Mesendoderm (in vitro differentiated cells): ENCODE data around the gene FZD4.

Experiments used
- DNase-seq: peaks from one replicate; pipeline ENCODE4 v3.0.0; 2013
- H2AK5ac ChIP-seq: 2 replicates; pipeline ENCODE4 v1.6.1; 2013; ENCODE audit warnings: low read length, inconsistent platforms
- H2BK120ac ChIP-seq: 2 replicates; pipeline ENCODE4 v1.6.1; 2013; ENCODE audit warnings: low read depth, mild to moderate bottlenecking, low read length, moderate library complexity, mixed read lengths
- H2BK15ac ChIP-seq: replicated peaks from 2 replicates; pipeline ENCODE4 v1.6.1; 2013; ENCODE audit warnings: low read depth, mild to moderate bottlenecking, moderate library complexity
- H2BK5ac ChIP-seq: 2 replicates; pipeline ENCODE4 v1.6.1; 2013; ENCODE audit warnings: low read length, inconsistent platforms
- H3K18ac ChIP-seq: 2 replicates; pipeline ENCODE4 v1.6.1; 2013; ENCODE audit warnings: mild to moderate bottlenecking, low read length, mixed read lengths
- H3K23ac ChIP-seq: one replicate; pipeline ENCODE4 v1.6.1; 2013; ENCODE audit warnings: low read length
- H3K27ac ChIP-seq: 2 replicates; pipeline ENCODE4 v1.5.1; 2013; ENCODE audit warnings: low read depth, mild to moderate bottlenecking, inconsistent platforms, low read length, moderate library complexity
- H3K27me3 ChIP-seq: 2 replicates; pipeline ENCODE4 v1.6.1; 2013; ENCODE audit warnings: low read length, control low read depth, mild to moderate bottlenecking, inconsistent platforms; ENCODE audit not compliant: insufficient read depth, poor library complexity
- H3K36me3 ChIP-seq: 2 replicates; pipeline ENCODE4 v1.6.1; 2013; ENCODE audit warnings: low read length, inconsistent platforms; ENCODE audit not compliant: control insufficient read depth, insufficient read depth
- H3K4ac ChIP-seq: one replicate; pipeline ENCODE4 v1.6.1; 2013; ENCODE audit warnings: low read depth, mild to moderate bottlenecking, low read length, moderate library complexity
- H3K4me1 ChIP-seq: 2 replicates; pipeline ENCODE4 v1.6.1; 2013; ENCODE audit warnings: low read depth, low read length, inconsistent platforms; ENCODE audit not compliant: control insufficient read depth
- H3K4me2 ChIP-seq: 2 replicates; pipeline ENCODE4 v1.6.1; 2013; ENCODE audit warnings: low read length
- H3K4me3 ChIP-seq: 2 replicates; pipeline ENCODE4 v1.5.1; 2013; ENCODE audit warnings: mild to moderate bottlenecking, low read length
- H3K56ac ChIP-seq: one replicate; pipeline ENCODE4 v1.6.1; 2013; ENCODE audit warnings: low read length
- H3K79me1 ChIP-seq: 2 replicates; pipeline ENCODE4 v1.6.1; 2013; ENCODE audit warnings: low read length, inconsistent platforms
- H3K79me2 ChIP-seq: 2 replicates; pipeline ENCODE4 v1.6.1; 2013; ENCODE audit warnings: mild to moderate bottlenecking, low read length; ENCODE audit not compliant: control insufficient read depth, insufficient read depth
- H3K9ac ChIP-seq: 2 replicates; pipeline ENCODE4 v1.6.1; 2013; ENCODE audit warnings: low read length, inconsistent platforms
- H4K5ac ChIP-seq: one replicate; pipeline ENCODE4 v1.6.1; 2013; ENCODE audit warnings: low read length
- H4K8ac ChIP-seq: one replicate; pipeline ENCODE4 v1.6.1; 2013; ENCODE audit warnings: low read depth, mild to moderate bottlenecking, control low read depth, low read length, moderate library complexity
- whole genome bisulfite sequencing: extraction: QIAGEN DNeasy Blood & Tissue Kit; methylation state at CpG from one replicate; pipeline ENCODE4 v1.1.7; 2013; ENCODE audit warnings: low lambda C conversion rate, missing lambda C conversion rate; ENCODE audit not compliant: insufficient coverage; ENCODE audit errors: extremely low coverage; 5-methylcytosine and 5-hydroxymethylcytosine counted together

Gene FZD4

DNA sequence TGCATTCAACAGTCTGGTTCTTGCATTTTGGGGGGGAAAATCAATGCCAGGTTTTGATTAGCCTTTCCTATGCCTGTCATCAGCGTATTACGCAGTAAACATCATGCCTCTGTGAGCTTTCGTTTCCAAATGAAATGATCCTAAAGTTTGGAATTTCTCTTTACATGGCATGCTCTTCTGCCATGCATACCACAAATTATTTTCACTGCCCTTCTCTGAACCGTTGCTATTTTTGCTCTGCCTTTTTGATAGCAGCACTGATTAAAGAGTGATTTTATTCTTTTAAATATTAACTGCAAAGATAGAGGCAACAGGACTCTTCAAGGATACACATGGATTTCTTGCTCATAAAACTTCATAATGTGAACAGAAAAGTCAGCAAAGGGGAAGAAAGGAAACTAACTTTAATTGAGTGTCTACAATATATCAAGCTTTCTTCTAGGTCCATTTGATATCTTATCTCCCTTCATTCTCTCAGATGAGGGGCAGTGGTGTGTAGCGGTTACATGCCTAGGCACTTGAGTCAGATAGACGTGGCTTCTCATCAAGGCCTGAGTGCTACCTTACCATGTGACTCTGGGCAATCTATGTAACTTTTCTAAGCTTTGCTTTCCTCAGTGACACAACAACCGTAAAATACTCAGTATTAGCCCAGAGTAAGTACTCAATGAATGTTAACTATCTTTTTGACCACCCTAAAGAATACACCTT lies 25.0 kb upstream of the FZD4 start:
- Histone ChIP-seq H3K23ac (no peak overlapping the region), H3K4me1 (no peaks in the 10 kb centered on the region), H3K36me3 (no peaks in the 10 kb centered on the region), H2AK5ac (no peak overlapping the region), H2BK15ac (no peak overlapping the region), H3K79me1 (no peaks in the 10 kb centered on the region), H3K4me3 (no peak overlapping the region), H4K8ac (no peak overlapping the region), H3K27me3 (no peaks in the 10 kb centered on the region), H3K18ac (no peak overlapping the region), H3K56ac (no peak overlapping the region), H2BK5ac (no peak overlapping the region), H3K79me2 (no peaks in the 10 kb centered on the region), H3K4me2 (no peak overlapping the region), H2BK120ac (no peak overlapping the region), H3K9ac (no peak overlapping the region), H3K4ac (no peak overlapping the region), H4K5ac (no peak overlapping the region), H3K27ac (no peak overlapping the region)
- no CpG with 5 or more reads among the region's 7 CpGs for WGBS
- DNase-seq, result no peak

DNA sequence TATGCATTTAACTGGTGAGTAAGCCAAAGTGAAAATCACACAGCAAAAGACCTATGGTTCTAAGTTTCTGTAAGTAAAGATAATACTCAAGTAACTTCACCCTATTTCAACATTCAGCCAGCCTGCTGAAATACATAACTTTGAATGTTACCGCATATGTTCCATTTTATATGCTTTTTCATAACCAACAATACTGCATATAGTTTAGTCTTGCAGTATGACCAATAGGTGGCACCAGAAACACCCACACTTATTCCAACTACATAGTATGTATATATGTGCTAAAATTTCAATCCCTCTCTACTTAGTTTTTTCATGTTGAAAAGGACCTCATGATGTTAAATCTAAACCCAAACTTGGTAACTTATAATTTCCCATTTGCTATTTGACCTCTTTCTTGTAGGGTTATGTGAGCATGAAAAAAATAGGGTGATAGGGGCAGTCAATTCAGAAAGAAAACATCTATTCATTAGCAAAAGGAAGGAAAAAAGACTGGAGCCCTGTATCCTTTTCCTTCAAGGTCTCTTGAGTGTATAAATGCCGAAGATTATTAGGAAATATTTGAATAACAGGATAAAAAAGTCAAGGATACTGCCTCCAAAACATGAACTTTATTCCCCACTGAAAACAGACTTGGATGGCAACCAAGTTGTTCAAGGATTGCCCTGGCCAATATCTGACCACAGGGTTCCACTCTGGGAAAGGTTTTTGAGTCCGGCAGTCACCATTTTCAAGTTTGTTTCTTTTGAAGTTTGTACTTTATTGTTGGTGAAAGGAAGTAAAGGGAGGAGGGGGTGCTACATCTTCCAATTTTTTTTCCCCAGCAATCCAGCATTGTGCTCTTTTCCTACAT lies 23.8 kb upstream of the FZD4 start:
- DNase-seq, result no peak
- no peaks in the 10 kb centered on the region for H3K79me2 ChIP-seq

DNA sequence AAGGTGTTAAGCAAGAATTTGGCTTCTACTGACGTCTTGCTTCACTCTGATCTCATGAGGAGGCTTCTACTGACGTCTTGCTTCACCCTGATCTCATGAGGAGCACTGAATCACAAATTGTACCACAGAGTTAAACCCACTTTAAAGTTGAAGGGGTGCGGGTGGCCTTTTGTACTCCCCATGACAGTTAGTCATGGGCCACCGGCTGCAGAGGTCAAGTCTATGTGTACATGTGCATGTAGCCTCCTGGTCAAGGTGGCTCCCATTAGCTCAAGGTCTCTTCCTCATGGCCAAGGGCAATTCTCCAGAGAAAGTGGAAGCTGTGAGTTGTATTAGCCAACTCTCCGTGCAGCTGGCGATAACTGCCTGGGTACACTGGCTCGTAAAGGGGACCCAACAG lies 23.1 kb upstream of the FZD4 start:
- H3K9ac ChIP-seq, result no peak overlapping the region
- no peaks in the 10 kb centered on the region for H3K27me3 ChIP-seq
- H3K79me1 ChIP-seq, result no peaks in the 10 kb centered on the region
- DNase-seq, result no peak
- no peak overlapping the region for H3K18ac ChIP-seq
- no peaks in the 10 kb centered on the region for H3K79me2 ChIP-seq
- H3K56ac ChIP-seq, result peak overlapping the region; percentile 53
- H3K23ac ChIP-seq, result no peak overlapping the region
- no peak overlapping the region for H4K8ac ChIP-seq
- H2BK120ac ChIP-seq, result no peak overlapping the region
- no peak overlapping the region for H4K5ac ChIP-seq
- no peak overlapping the region for H3K4me3 ChIP-seq
- no peaks in the 10 kb centered on the region for H3K36me3 ChIP-seq
- WGBS, result no CpG with 5 or more reads among the region's 7 CpGs
- H3K4ac ChIP-seq, result no peak overlapping the region
- H3K4me1 ChIP-seq, result no peaks in the 10 kb centered on the region
- peak overlapping the region; percentile 17 for H2BK5ac ChIP-seq
- H3K4me2 ChIP-seq, result no peak overlapping the region
- H2AK5ac ChIP-seq, result peak overlapping the region; percentile 40
- no peak overlapping the region for H2BK15ac ChIP-seq
- no peak overlapping the region for H3K27ac ChIP-seq

More for the DNA sequence above, 23.8 kb upstream of the FZD4 start:
- Histone ChIP-seq H4K8ac (no peak overlapping the region), H2BK15ac (no peak overlapping the region), H3K4me2 (no peak overlapping the region), H2AK5ac (no peak overlapping the region), H3K27me3 (no peaks in the 10 kb centered on the region), H3K23ac (no peak overlapping the region), H3K79me1 (no peaks in the 10 kb centered on the region), H3K9ac (no peak overlapping the region), H3K27ac (no peak overlapping the region), H3K56ac (no peak overlapping the region), H3K4me3 (no peak overlapping the region), H3K4ac (no peak overlapping the region), H3K4me1 (no peaks in the 10 kb centered on the region), H2BK120ac (peak overlapping the region; percentile 64), H4K5ac (no peak overlapping the region), H2BK5ac (no peak overlapping the region), H3K18ac (no peak overlapping the region), H3K36me3 (no peaks in the 10 kb centered on the region)
- no CpG with 5 or more reads among the region's 3 CpGs for WGBS

DNA sequence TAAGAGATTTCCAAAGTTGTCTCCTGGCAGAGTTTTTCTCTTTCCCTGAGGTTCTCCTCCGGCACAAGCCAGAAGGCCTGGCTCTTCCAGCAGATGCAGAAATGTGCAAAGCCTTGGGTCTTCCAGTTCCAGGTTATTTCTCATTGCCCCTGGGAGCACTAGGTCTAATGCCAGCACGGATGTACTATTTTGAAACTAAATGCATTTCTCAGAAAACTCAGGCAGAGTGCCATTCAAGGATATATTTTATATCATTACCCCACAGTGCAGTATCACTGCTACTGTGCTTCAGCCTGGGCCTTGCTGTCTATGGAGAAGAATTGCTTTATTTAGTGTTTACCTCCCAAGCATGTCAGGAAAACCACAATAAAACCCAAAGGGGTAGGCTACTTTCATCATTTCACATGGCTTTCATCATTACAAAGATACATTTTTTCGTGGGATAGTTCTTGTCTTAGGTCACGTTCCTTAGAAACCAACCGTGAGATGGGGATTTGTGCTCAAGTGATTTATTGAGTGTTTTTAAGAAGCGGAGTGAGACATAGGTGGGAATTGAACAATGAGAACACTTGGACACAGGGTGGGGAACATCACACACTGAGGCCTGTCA lies 22.4 kb upstream of the FZD4 start:
- H3K23ac ChIP-seq, result no peak overlapping the region
- WGBS, result no CpG with 5 or more reads among the region's 6 CpGs
- no peak overlapping the region for H3K9ac ChIP-seq
- no peaks in the 10 kb centered on the region for H3K36me3 ChIP-seq
- H3K4me1 ChIP-seq, result no peaks in the 10 kb centered on the region
- H3K27me3 ChIP-seq, result no peaks in the 10 kb centered on the region
- H3K79me2 ChIP-seq, result no peaks in the 10 kb centered on the region
- no peak overlapping the region for H3K4ac ChIP-seq
- H4K8ac ChIP-seq, result no peak overlapping the region
- no peak overlapping the region for H2AK5ac ChIP-seq
- no peak overlapping the region for H2BK120ac ChIP-seq
- no peak for DNase-seq
- no peak overlapping the region for H3K27ac ChIP-seq
- no peaks in the 10 kb centered on the region for H3K79me1 ChIP-seq
- no peak overlapping the region for H3K18ac ChIP-seq
- no peak overlapping the region for H3K4me3 ChIP-seq
- H3K56ac ChIP-seq, result no peak overlapping the region
- H3K4me2 ChIP-seq, result no peak overlapping the region
- H2BK15ac ChIP-seq, result no peak overlapping the region
- no peak overlapping the region for H4K5ac ChIP-seq
- H2BK5ac ChIP-seq, result no peak overlapping the region

DNA sequence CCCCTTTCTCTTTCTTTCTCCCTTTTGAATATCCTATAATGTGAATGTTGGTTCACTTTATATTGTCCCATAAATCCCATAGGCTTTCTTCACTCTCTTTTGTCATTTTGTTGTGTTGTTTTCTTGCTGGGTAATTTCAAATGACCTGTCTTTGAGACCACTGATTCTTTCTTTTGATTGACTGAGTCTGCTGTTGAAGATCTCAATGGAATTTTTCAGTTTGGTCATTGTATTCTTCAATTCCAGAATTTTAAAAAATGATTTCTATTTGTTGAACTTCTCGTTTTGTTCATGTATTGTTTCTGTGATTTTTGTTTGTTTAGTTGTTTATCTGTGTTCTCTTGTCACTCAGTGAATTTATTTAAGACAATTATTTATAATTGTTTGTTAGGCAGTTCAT lies 17.5 kb upstream of the FZD4 start:
- Histone ChIP-seq H3K79me2 (no peaks in the 10 kb centered on the region), H4K8ac (no peak overlapping the region), H3K56ac (no peak overlapping the region), H3K4me3 (no peak overlapping the region), H3K4me1 (no peaks in the 10 kb centered on the region), H2BK120ac (no peak overlapping the region), H3K27me3 (no peaks in the 10 kb centered on the region), H3K79me1 (no peaks in the 10 kb centered on the region), H2BK5ac (no peak overlapping the region), H4K5ac (no peak overlapping the region), H3K18ac (no peak overlapping the region), H2AK5ac (no peak overlapping the region), H3K27ac (no peak overlapping the region), H3K9ac (no peak overlapping the region), H2BK15ac (no peak overlapping the region), H3K36me3 (no peaks in the 10 kb centered on the region), H3K23ac (no peak overlapping the region), H3K4ac (no peak overlapping the region), H3K4me2 (no peak overlapping the region)
- no peak for DNase-seq
- WGBS, result no CpG with 5 or more reads among the region's 1 CpG
